Suprapubic skin (tissue), 4 donors: Measurements from ENCODE around the gene SIAH3. TPM values are rescaled to one million over a fixed set of nuclear protein-coding genes. Genes with fewer than 3 reads are reported as not detected.

Experiments used
- DNase-seq, 2 donors: peaks; one replicate each; pipeline ENCODE4 v3.0.0-alpha.2; 2019; ENCODE audit warnings: low spot score in 2 of 2
- H3K27ac ChIP-seq: fragments of 200-600 bp; sonication (generic); one replicate; pipeline ENCODE4 v1.5.1; 2019
- H3K27me3 ChIP-seq: fragments of 200-600 bp; sonication (generic); one replicate; pipeline ENCODE4 v1.5.1; 2019
- H3K36me3 ChIP-seq: fragments of 200-600 bp; sonication (generic); one replicate; pipeline ENCODE4 v1.5.1; 2019
- H3K4me1 ChIP-seq: fragments of 200-600 bp; sonication (generic); one replicate; pipeline ENCODE4 v1.5.1; 2019
- H3K4me3 ChIP-seq: fragments of 200-600 bp; sonication (generic); one replicate; pipeline ENCODE4 v1.5.1; 2019; ENCODE audit warnings: mild to moderate bottlenecking
- H3K9me3 ChIP-seq: fragments of 200-600 bp; sonication (generic); one replicate; pipeline ENCODE4 v1.5.1; 2019
- EP300 ChIP-seq: sonication (generic); formaldehyde crosslinking; IDR thresholded peaks from one replicate; pipeline ENCODE4 v1.6.1; 2017; ENCODE audit warnings: antibody characterized with exemption
- POLR2A ChIP-seq, 2 donors: fragments of 450-650 bp; IDR thresholded peaks; one replicate each; pipeline ENCODE4 v1.6.1; 2017; ENCODE audit warnings: antibody characterized with exemption in 2 of 2, mild to moderate bottlenecking in 2 of 2, moderate library complexity in 2 of 2
- POLR2AphosphoS5 ChIP-seq, 3 donors: sonication (generic); formaldehyde crosslinking; IDR thresholded peaks; one replicate each; pipeline ENCODE4 v1.6.1; 2017; ENCODE audit warnings: antibody characterized with exemption in 3 of 3
- WGBS: methylation state at CpG from one replicate; pipeline ENCODE4 v1.1.5; 2018; 5-methylcytosine and 5-hydroxymethylcytosine counted together
- total RNA-seq, 4 donors: library from RNA; depleted of rRNA; stranded (reverse); fragments of >200 nt; gene quantifications; one replicate each; pipeline ENCODE4 v1.1.0, GENCODE V29; 2016
- TF ChIP-seq, protein P1 (sequence below), 2 donors: fragments of 200-600 bp in 1 of 2; fragments of 450-650 bp in 1 of 2; sonication (generic) in 1 of 2; IDR thresholded peaks; one replicate each; pipeline ENCODE4 v1.5.1; 2016 to 2019; ENCODE audit warnings: antibody characterized with exemption in 2 of 2, mild to moderate bottlenecking in 1 of 2, moderate library complexity in 1 of 2

The SIAH3 gene
- total RNA-seq, 4 donors from 2014 or later: 0.10 to 0.38 TPM; not detected in 2

DNA sequence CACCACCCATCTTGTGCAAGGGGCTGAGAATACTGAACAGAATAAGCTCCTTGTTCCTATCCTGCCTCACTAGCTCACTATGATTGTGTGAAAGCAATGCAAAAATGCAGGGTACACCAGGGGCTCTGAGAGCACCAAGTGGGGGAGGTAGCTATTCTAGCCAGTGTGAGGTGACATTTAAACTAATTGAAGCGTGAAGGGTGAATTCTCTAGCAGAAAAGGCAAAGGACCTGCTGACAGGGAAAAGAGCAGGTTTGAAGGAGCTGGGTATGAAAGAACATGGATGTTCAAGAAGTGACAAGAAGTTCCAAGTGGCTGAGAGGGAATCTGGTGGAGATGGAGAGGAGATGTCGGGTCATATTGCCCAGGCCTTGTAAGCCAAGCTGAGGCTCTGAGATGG, 64.2 kb downstream of the SIAH3 start:
- no peak overlapping the region for H3K4me3 ChIP-seq
- no peak overlapping the region for H3K27ac ChIP-seq
- no peaks in the 10 kb centered on the region for H3K36me3 ChIP-seq
- TF ChIP-seq POLR2A (IDR thresholded peaks at IDR 0.05) (no peak), POLR2AphosphoS5 (IDR thresholded peaks at IDR 0.05) (no peak), EP300 (no peak)
- TF ChIP-seq, protein P1, sequence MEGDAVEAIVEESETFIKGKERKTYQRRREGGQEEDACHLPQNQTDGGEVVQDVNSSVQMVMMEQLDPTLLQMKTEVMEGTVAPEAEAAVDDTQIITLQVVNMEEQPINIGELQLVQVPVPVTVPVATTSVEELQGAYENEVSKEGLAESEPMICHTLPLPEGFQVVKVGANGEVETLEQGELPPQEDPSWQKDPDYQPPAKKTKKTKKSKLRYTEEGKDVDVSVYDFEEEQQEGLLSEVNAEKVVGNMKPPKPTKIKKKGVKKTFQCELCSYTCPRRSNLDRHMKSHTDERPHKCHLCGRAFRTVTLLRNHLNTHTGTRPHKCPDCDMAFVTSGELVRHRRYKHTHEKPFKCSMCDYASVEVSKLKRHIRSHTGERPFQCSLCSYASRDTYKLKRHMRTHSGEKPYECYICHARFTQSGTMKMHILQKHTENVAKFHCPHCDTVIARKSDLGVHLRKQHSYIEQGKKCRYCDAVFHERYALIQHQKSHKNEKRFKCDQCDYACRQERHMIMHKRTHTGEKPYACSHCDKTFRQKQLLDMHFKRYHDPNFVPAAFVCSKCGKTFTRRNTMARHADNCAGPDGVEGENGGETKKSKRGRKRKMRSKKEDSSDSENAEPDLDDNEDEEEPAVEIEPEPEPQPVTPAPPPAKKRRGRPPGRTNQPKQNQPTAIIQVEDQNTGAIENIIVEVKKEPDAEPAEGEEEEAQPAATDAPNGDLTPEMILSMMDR (IDR thresholded peaks at IDR 0.05): no peak
- no peaks in the 10 kb centered on the region for H3K9me3 ChIP-seq
- 94% methylated on average over 2 of the region's 2 CpGs for WGBS
- no peaks in the 10 kb centered on the region for H3K4me1 ChIP-seq
- no peak for DNase-seq
- peaks cover 3% of the 10 kb centered on the region for H3K27me3 ChIP-seq

DNA sequence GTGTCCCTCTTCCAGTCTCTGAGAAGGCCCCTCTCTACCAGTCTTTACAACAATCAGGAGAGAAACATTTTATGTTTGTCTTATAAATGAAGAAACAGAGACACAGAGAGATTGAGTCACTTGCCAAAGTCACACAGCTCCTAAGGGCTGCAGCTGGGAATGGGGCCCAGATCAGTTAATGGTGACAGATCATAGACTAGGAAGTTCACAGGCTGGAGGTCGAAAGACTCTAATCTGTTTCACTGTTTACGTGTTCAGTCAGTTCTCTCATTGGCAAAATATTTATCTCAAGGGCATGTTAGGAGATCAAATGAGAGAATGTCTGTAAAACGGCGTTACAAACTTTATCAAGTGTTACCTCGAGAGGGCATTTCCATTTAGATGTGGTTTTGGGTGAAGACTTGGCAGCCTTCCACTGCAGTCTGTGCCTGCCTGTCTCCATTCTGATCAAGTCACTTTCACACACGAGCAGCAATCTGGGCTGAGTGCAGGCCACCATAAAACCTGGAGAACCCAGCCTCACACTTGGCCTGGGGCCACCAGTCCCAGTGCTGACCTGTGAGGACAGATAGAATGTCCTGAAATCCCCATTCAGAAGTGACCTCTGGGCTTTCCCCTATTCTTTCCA, 65.1 kb downstream of the SIAH3 start:
- TF ChIP-seq POLR2A (IDR thresholded peaks at IDR 0.05) (no peak), EP300 (no peak), POLR2AphosphoS5 (IDR thresholded peaks at IDR 0.05) (no peak)
- TF ChIP-seq, protein P1 (IDR thresholded peaks at IDR 0.05): no peak
- 31% methylated on average over 6 of the region's 6 CpGs for WGBS

DNA sequence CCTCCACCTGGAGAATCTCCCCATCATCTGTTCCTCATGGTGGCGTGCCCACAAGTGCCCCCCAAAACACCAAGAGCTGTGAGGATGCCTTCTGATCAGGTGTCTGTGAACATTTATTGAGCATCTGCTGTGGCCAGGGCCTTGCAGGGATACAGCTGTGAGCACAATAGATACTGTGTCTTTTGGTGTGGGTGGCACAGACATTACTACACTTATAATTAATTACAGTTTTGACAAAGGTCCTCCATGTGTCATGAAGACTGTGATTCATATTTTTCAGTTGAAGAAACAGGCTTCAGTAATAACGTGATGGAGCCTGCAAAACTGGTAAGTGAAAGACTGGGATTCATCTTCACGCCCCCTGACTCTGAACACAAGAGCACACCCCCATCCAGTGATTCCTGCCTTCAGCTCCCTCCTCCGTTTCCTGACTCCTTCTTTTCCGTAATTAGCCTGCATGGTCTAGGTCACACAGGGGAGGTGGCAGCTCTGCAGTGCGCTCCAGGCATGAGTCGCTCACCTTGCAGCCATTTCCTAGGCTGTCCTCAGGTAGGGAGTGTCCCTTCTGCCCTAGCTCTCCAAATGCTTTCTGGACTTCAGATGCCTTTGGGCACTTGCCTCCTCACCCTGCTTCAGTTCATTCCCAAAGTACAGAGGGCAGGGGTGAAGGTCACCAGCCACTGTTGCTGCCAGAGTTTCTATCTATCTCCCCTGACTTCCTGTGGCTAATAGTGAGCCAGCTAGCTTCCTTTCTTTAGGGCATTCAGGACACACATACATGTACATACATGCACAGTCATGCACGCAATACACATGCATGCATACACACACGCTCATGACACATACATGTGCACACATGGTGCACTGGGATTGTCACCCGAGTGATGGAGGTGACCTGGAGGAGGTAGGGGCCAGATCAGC, 66.5 kb downstream of the SIAH3 start:
- Histone ChIP-seq H3K36me3 (no peaks in the 10 kb centered on the region), H3K27me3 (no peaks in the 10 kb centered on the region), H3K27ac (no peak overlapping the region), H3K4me1 (peaks cover 6% of the 10 kb centered on the region), H3K9me3 (no peaks in the 10 kb centered on the region), H3K4me3 (no peak overlapping the region)
- TF ChIP-seq POLR2A (IDR thresholded peaks at IDR 0.05) (no peak), EP300 (no peak), POLR2AphosphoS5 (IDR thresholded peaks at IDR 0.05) (no peak)
- TF ChIP-seq, protein P1 (IDR thresholded peaks at IDR 0.05): no peak
- no peak for DNase-seq
- WGBS: 77% methylated on average over 9 of the region's 10 CpGs

More for the DNA sequence above, 65.1 kb downstream of the SIAH3 start:
- peaks cover 3% of the 10 kb centered on the region for H3K4me1 ChIP-seq
- H3K27me3 ChIP-seq: peaks cover 3% of the 10 kb centered on the region
- no peaks in the 10 kb centered on the region for H3K9me3 ChIP-seq
- no peak overlapping the region for H3K4me3 ChIP-seq
- H3K36me3 ChIP-seq: no peaks in the 10 kb centered on the region
- no peak overlapping the region for H3K27ac ChIP-seq
- DNase-seq: no peak

DNA sequence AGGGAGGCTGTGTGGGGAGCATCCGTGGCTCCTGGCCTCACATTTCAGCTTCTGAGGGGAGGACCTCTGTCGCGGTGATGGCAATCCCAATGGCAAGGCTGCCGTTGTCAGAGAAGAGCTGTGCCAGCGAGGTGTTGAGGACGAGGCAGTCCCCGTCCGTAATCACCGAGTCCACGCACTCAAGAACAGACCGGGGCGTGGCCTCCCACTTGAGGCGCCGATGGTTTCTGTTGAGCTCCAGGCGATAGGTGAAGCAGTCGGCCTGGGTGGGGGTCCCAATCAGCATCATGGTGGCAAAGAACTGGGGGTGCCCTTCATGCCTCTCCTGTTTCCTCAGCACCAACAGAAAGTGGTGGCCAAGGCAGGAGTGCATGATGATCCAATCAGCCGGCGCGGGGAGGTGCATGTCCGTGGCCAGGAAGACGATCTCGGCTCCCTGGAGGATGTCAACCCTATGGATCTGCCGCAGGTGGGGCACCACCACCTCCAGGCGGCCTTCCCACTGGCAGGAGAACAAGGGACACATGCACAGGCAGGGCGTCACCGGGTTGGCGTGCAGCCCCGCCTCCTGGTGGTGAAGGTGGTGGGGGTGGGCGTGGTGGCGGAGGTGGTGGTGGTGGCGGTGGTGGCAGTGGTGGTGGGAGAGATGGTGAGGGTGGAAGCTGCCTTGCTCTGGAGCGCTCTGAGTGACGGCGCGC, 68.1 kb downstream of the SIAH3 start:
- peaks cover 6% of the 10 kb centered on the region for H3K4me1 ChIP-seq
- TF ChIP-seq POLR2AphosphoS5 (IDR thresholded peaks at IDR 0.05) (no peak), POLR2A (IDR thresholded peaks at IDR 0.05) (no peak), EP300 (no peak)
- TF ChIP-seq, protein P1 (IDR thresholded peaks at IDR 0.05): no peak
- DNase-seq: no peak

More for the DNA sequence above, 68.1 kb downstream of the SIAH3 start:
- H3K9me3 ChIP-seq: no peaks in the 10 kb centered on the region
- no peaks in the 10 kb centered on the region for H3K27me3 ChIP-seq
- H3K4me3 ChIP-seq: no peak overlapping the region
- H3K27ac ChIP-seq: no peak overlapping the region
- 98% methylated on average over 20 of the region's 35 CpGs for WGBS
- H3K36me3 ChIP-seq: no peaks in the 10 kb centered on the region
